Heart right ventricle (tissue), 16 donors: ENCODE data around the gene VENTX. TPM values are rescaled to one million over a fixed set of nuclear protein-coding genes. Genes with fewer than 3 reads are reported as not detected.

Source experiments
- ATAC-seq, 8 donors: fragments of 200-7000 bp; cut with Tn5 transposase; one replicate each; pipeline ENCODE4 v1.9.1; 2020; ENCODE audit warnings: mild to moderate bottlenecking in 8 of 8, moderate library complexity in 8 of 8, moderate number of reproducible peaks in 1 of 8
- DNase-seq, 2 donors: peaks; one replicate each; pipeline ENCODE4 v3.0.0-alpha.2; 2020
- H3K27ac ChIP-seq, 10 donors: fragments of 200-600 bp; sonication (generic) in 2 of 10; one replicate each; pipeline versions ENCODE4 v1.5.0 to v1.8.0; 2020 to 2022; ENCODE audit warnings: mild to moderate bottlenecking in 3 of 10
- H3K27me3 ChIP-seq, 7 donors: fragments of 200-600 bp; one replicate each; pipeline ENCODE4 v1.8.0; 2021 to 2022; ENCODE audit warnings: mild to moderate bottlenecking in 2 of 7
- H3K36me3 ChIP-seq, 9 donors: fragments of 200-600 bp; sonication (generic) in 1 of 9; one replicate each; pipeline versions ENCODE4 v1.5.0 to v1.8.0; 2020 to 2022; ENCODE audit warnings: mild to moderate bottlenecking in 2 of 9
- H3K4me1 ChIP-seq, 9 donors: fragments of 200-600 bp; sonication (generic) in 1 of 9; one replicate each; pipeline versions ENCODE4 v1.5.0 to v1.8.0; 2020 to 2022; ENCODE audit warnings: mild to moderate bottlenecking in 4 of 9
- H3K4me3 ChIP-seq, 10 donors: fragments of 200-600 bp; sonication (generic) in 2 of 10; one replicate each; pipeline versions ENCODE4 v1.5.0 to v1.8.0; 2020 to 2022; ENCODE audit warnings: mild to moderate bottlenecking in 7 of 10, moderate library complexity in 2 of 10
- H3K9me3 ChIP-seq, 11 donors: fragments of 200-600 bp in 10 of 11; sonication (generic) in 2 of 11; one replicate each; pipeline versions ENCODE4 v1.5.0 to v1.8.0; 2013 to 2022; ENCODE audit warnings: mild to moderate bottlenecking in 2 of 11, control low read depth in 1 of 11, moderate library complexity in 1 of 11
- CTCF ChIP-seq, 9 donors: fragments of 200-600 bp; sonication (generic) in 2 of 9; IDR thresholded peaks; one replicate each; pipeline versions ENCODE4 v1.5.0 to v1.8.0; 2021 to 2022; ENCODE audit warnings: antibody characterized with exemption in 9 of 9, mild to moderate bottlenecking in 5 of 9, moderate library complexity in 1 of 9
- WGBS, 2 donors: extraction: QIAGEN DNeasy Blood & Tissue Kit; methylation state at CpG; one replicate each; pipeline ENCODE4 v1.1.7; 2013; ENCODE audit warnings: inconsistent platforms in 1 of 2; 5-methylcytosine and 5-hydroxymethylcytosine counted together
- intact Hi-C, 10 donors: fragments of 100-400 bp; cut with DNase I; formaldehyde crosslinking; loops; one replicate each; pipeline versions ENCODE4 v1.11.1 to v1.14.2; 2022
- polyA plus RNA-seq, 2 donors: library from polyadenylated mRNA; stranded (reverse); fragments of 200-250 nt; gene quantifications; one replicate each; pipeline ENCODE4 v1.2.3, GENCODE V29; 2013
- total RNA-seq, 10 donors: library from RNA; stranded (reverse); fragmentation: NEBNext Ultra II Directional in 3 of 10; extraction: Animal tissue kit (Norgen Biotek cat#: 25700) in 3 of 10; gene quantifications; one replicate each; pipeline versions ENCODE4 v1.2.1 to v1.2.4, GENCODE V29; 2021 to 2023
- donor health status: Arrhythmogenic right ventricular cardiomyopathy.
- donor health status: ischemic (EF 13 %, LVEDD 7.1; RV severe dilation, severe dysfunction).
- donor health status: healthy with polysubstance abuse.
- donor health status: DM: no; HTN: yes; CAD: no.
- donor health status: DM: no; HTN: no; CAD: no.
- donor health status: ischemic (EF 25% LVEDD 6.9; RV normal size, moderate dysfunction).
- donor health status: ischemic (EF 25% LVEDD 5.7; RV mildly dilated, moderate dysfunction).
- donor health status: healthy.
- donor health status: DM: yes; HTN: yes; CAD: no.
- donor health status: Ischemic cardiomyopathy.
- donor health status: ischemic (EF 35%, LVEDD 5.7; RV mildly dilated, moderate dysfunction).
- donor health status: nonischemic (EF 11% LVEDD 7.7; RV severe dilation, severe dysfunction).
- donor health status: DM: yes; HTN: yes; CAD: no.
- donor health status: PGD.
- donor health status: ischemic (EF 29% LVEDD 5.4; RV normal size, mild dysfunction).
- donor health status: nonischemic (EF 23%, LVEDD 6.1; RV moderate dilation, normal function).

Gene VENTX
- total and polyA plus RNA-seq, 12 donors: 0.19 to 1.5 (median 0.64) TPM; not detected in 1

GRCh38 chr10:133235932-133236331 lies 1.7 kb upstream of the VENTX start:
- Histone ChIP-seq H3K27me3 (peaks cover 34 to 96% (median 91%) of the 10 kb centered on the region in 7 donors), H3K4me3 (peak overlapping the region in 8 of 10 donors; percentile 1 to 51 (median 30)), H3K9me3 (no peaks in the 10 kb centered on the region), H3K4me1 (peaks cover 0 to 29% (median 22%) of the 10 kb centered on the region in 9 donors), H3K27ac (peak overlapping the region in 5 of 10 donors; percentile 9 to 85 (median 36)), H3K36me3 (no peaks in the 10 kb centered on the region)
- 1 to 3% methylated on average over 18 of the region's 18 CpGs for WGBS, 2 donors
- ATAC-seq (peak in 7 of 8 donors; percentile 5 to 67 (median 34)), DNase-seq (no peak)
- intact Hi-C loops: no loop called here
- no peak for TF ChIP-seq CTCF (IDR thresholded peaks at IDR 0.05)

GRCh38 chr10:133236401-133237240 lies 1.0 kb upstream of the VENTX start:
- peak overlapping the region in 4 of 10 donors; percentile 29 to 85 (median 36) for H3K27ac ChIP-seq
- no peaks in the 10 kb centered on the region for H3K36me3 ChIP-seq
- peaks cover 0 to 33% (median 22%) of the 10 kb centered on the region in 9 donors for H3K4me1 ChIP-seq
- peak overlapping the region in 8 of 10 donors; percentile 1 to 51 (median 30) for H3K4me3 ChIP-seq
- ATAC-seq: peak in 3 of 8 donors; percentile 5 to 35 (median 23)
- H3K27me3 ChIP-seq: peaks cover 34 to 96% (median 92%) of the 10 kb centered on the region in 7 donors
- TF ChIP-seq CTCF (IDR thresholded peaks at IDR 0.05): no peak
- H3K9me3 ChIP-seq: no peaks in the 10 kb centered on the region
- 1% methylated on average over 103 of the region's 103 CpGs for WGBS, 2 donors
- no peak for DNase-seq
- intact Hi-C loops: no loop called here

GRCh38 chr10:133237241-133237587 lies 441 bp upstream of the VENTX start:
- peak in 1 of 8 donors; percentile 12 for ATAC-seq
- no peak for DNase-seq

GRCh38 chr10:133238466-133238804 lies 780 bp downstream of the VENTX start:
- no peaks in the 10 kb centered on the region for H3K9me3 ChIP-seq
- no peak for ATAC-seq
- peaks cover 0 to 36% (median 22%) of the 10 kb centered on the region in 9 donors for H3K4me1 ChIP-seq
- no peaks in the 10 kb centered on the region for H3K36me3 ChIP-seq
- intact Hi-C loops: no loop called here
- H3K4me3 ChIP-seq: no peak overlapping the region
- peaks cover 34 to 96% (median 90%) of the 10 kb centered on the region in 7 donors for H3K27me3 ChIP-seq
- TF ChIP-seq CTCF (IDR thresholded peaks at IDR 0.05): no peak
- no peak for DNase-seq
- no peak overlapping the region for H3K27ac ChIP-seq
- 14 to 16% methylated on average over 15 of the region's 15 CpGs for WGBS, 2 donors

More at GRCh38 chr10:133237241-133237587, 441 bp upstream of the VENTX start:
- no peak for TF ChIP-seq CTCF (IDR thresholded peaks at IDR 0.05)
- intact Hi-C loops: no loop called here
- peaks cover 0 to 36% (median 22%) of the 10 kb centered on the region in 9 donors for H3K4me1 ChIP-seq
- peak overlapping the region in 6 of 10 donors; percentile 22 to 51 (median 32) for H3K4me3 ChIP-seq
- no peak overlapping the region for H3K27ac ChIP-seq
- no peaks in the 10 kb centered on the region for H3K9me3 ChIP-seq
- H3K36me3 ChIP-seq: no peaks in the 10 kb centered on the region
- peaks cover 34 to 96% (median 92%) of the 10 kb centered on the region in 7 donors for H3K27me3 ChIP-seq
- 1 to 3% methylated on average over 32 of the region's 32 CpGs for WGBS, 2 donors
